KMS-11 (cell line): ENCODE data around the gene SERPINA4.

Source experiments
- H2AFZ ChIP-seq: fragments of 200-600 bp; sonication (generic); 2 replicates; pipeline ENCODE4 v1.6.1; 2016; ENCODE audit warnings: antibody characterized with exemption, mixed run types, low read depth
- H3K27ac ChIP-seq: fragments of 200-600 bp; sonication (generic); 2 replicates; pipeline ENCODE4 v1.6.1; 2016; ENCODE audit warnings: mild to moderate bottlenecking, mixed run types
- H3K27me3 ChIP-seq: fragments of 200-600 bp; sonication (generic); 2 replicates; pipeline ENCODE4 v1.6.1; 2017; ENCODE audit warnings: mild to moderate bottlenecking, low read depth, mixed run types, moderate library complexity; ENCODE audit not compliant: insufficient read depth
- H3K36me3 ChIP-seq: fragments of 200-600 bp; sonication (generic); 2 replicates; pipeline ENCODE4 v1.6.1; 2017; ENCODE audit warnings: mild to moderate bottlenecking, mixed run types; ENCODE audit not compliant: insufficient read depth
- H3K4me1 ChIP-seq: fragments of 200-600 bp; sonication (generic); 2 replicates; pipeline ENCODE4 v1.6.1; 2016; ENCODE audit warnings: mild to moderate bottlenecking, low read depth, mixed run types; ENCODE audit not compliant: poor library complexity, severe bottlenecking
- H3K4me2 ChIP-seq: fragments of 200-600 bp; sonication (generic); 2 replicates; pipeline ENCODE4 v1.7.0; 2016; ENCODE audit warnings: mild to moderate bottlenecking, mixed run types
- H3K4me3 ChIP-seq: fragments of 200-600 bp; sonication (generic); IDR thresholded peaks from 2 replicates; pipeline ENCODE4 v1.6.1; 2017; ENCODE audit warnings: low read depth, low read length, mixed read lengths; ENCODE audit not compliant: insufficient read depth
- H3K79me2 ChIP-seq: fragments of 200-600 bp; sonication (generic); 2 replicates; pipeline ENCODE4 v1.6.1; 2016; ENCODE audit warnings: low read depth, mixed run types; ENCODE audit not compliant: insufficient read depth
- H3K9ac ChIP-seq: fragments of 200-600 bp; sonication (generic); 2 replicates; pipeline ENCODE4 v1.6.1; 2016; ENCODE audit warnings: mild to moderate bottlenecking, mixed run types
- H4K20me1 ChIP-seq: fragments of 200-600 bp; sonication (generic); 2 replicates; pipeline ENCODE4 v1.6.1; 2016; ENCODE audit warnings: mild to moderate bottlenecking, mixed run types; ENCODE audit not compliant: insufficient read depth
- TF ChIP-seq, protein P1 (sequence below): fragments of 200-600 bp; sonication (generic); conservative IDR thresholded peaks from 2 replicates; pipeline ENCODE4 v1.6.1; 2017; ENCODE audit warnings: low read depth, mild to moderate bottlenecking, antibody characterized with exemption, low read length, moderate library complexity, mixed read lengths

Gene SERPINA4

GRCh38 chr14:94593749-94594431 lies 32.6 kb downstream of the SERPINA4 start:
- Histone ChIP-seq H3K36me3 (no peaks in the 10 kb centered on the region), H3K4me2 (no peak overlapping the region), H3K4me1 (no peaks in the 10 kb centered on the region), H3K9ac (no peak overlapping the region), H2AFZ (no peak overlapping the region), H3K79me2 (no peaks in the 10 kb centered on the region), H3K27me3 (no peaks in the 10 kb centered on the region), H3K27ac (no peak overlapping the region), H4K20me1 (no peaks in the 10 kb centered on the region), H3K4me3 (no peak overlapping the region)
- TF ChIP-seq, protein P1, sequence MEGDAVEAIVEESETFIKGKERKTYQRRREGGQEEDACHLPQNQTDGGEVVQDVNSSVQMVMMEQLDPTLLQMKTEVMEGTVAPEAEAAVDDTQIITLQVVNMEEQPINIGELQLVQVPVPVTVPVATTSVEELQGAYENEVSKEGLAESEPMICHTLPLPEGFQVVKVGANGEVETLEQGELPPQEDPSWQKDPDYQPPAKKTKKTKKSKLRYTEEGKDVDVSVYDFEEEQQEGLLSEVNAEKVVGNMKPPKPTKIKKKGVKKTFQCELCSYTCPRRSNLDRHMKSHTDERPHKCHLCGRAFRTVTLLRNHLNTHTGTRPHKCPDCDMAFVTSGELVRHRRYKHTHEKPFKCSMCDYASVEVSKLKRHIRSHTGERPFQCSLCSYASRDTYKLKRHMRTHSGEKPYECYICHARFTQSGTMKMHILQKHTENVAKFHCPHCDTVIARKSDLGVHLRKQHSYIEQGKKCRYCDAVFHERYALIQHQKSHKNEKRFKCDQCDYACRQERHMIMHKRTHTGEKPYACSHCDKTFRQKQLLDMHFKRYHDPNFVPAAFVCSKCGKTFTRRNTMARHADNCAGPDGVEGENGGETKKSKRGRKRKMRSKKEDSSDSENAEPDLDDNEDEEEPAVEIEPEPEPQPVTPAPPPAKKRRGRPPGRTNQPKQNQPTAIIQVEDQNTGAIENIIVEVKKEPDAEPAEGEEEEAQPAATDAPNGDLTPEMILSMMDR: no peak

GRCh38 chr14:94594441-94594840 lies 33.2 kb downstream of the SERPINA4 start:
- Histone ChIP-seq H3K4me1 (no peaks in the 10 kb centered on the region), H3K27me3 (no peaks in the 10 kb centered on the region), H3K4me3 (no peak overlapping the region), H3K9ac (no peak overlapping the region), H3K36me3 (no peaks in the 10 kb centered on the region), H2AFZ (no peak overlapping the region), H3K27ac (no peak overlapping the region), H3K79me2 (no peaks in the 10 kb centered on the region), H4K20me1 (no peaks in the 10 kb centered on the region), H3K4me2 (no peak overlapping the region)
- TF ChIP-seq, protein P1: no peak

DNA sequence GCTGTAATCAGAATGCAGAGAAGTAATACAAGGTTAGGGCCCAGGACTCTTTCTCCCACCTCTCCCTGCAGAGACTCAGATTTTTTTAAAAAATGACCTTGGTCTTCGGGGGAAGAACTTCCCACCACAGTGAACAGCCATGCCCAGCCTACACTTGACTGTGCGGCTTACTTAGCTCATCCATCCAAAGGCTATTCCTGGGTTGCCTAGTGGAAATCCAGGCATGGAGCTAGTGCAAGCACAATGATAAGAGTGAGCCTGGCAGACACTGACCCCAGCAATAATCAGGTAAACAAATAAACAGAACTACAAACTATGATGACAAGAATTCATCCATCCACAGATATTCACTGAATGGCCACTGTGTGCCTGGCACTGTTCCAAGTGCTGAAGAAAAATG lies 34.7 kb downstream of the SERPINA4 start:
- no peak overlapping the region for H3K27ac ChIP-seq
- H4K20me1 ChIP-seq: no peaks in the 10 kb centered on the region
- no peaks in the 10 kb centered on the region for H3K36me3 ChIP-seq
- H3K79me2 ChIP-seq: no peaks in the 10 kb centered on the region
- no peaks in the 10 kb centered on the region for H3K27me3 ChIP-seq
- no peaks in the 10 kb centered on the region for H3K4me1 ChIP-seq
- no peak overlapping the region for H3K4me2 ChIP-seq
- H3K9ac ChIP-seq: no peak overlapping the region
- H2AFZ ChIP-seq: no peak overlapping the region
- TF ChIP-seq, protein P1: no peak
- no peak overlapping the region for H3K4me3 ChIP-seq

- no peaks in the 10 kb centered on the region for H3K27me3 ChIP-seq
- H3K9ac ChIP-seq: no peak overlapping the region
- no peaks in the 10 kb centered on the region for H3K79me2 ChIP-seq
- no peak overlapping the region for H2AFZ ChIP-seq
- no peak overlapping the region for H3K4me3 ChIP-seq
- no peak overlapping the region for H3K27ac ChIP-seq
- TF ChIP-seq, protein P1: no peak
- H3K4me2 ChIP-seq: no peak overlapping the region
- no peaks in the 10 kb centered on the region for H4K20me1 ChIP-seq
- no peaks in the 10 kb centered on the region for H3K36me3 ChIP-seq
- H3K4me1 ChIP-seq: no peaks in the 10 kb centered on the region
Observed at GRCh38 chr14:94596361-94596760, 35.1 kb downstream of the SERPINA4 start.
